Measurements from ENCODE around the gene NDUFS8. TPM values are rescaled to one million over a fixed set of nuclear protein-coding genes. Genes with fewer than 3 reads are reported as not detected.
"Not testable (repeated sequence)": the region's sequence is repeated elsewhere in the genome, so short reads cannot be mapped to it uniquely, and the experiment has no call there.

Gene NDUFS8
- total and polyA plus RNA-seq, 10 of the 15 experiments (the other 5 are each of a cell fraction or from before 2014, with no cell fraction given) = 17.6 to 308 (median 120) TPM

DNA sequence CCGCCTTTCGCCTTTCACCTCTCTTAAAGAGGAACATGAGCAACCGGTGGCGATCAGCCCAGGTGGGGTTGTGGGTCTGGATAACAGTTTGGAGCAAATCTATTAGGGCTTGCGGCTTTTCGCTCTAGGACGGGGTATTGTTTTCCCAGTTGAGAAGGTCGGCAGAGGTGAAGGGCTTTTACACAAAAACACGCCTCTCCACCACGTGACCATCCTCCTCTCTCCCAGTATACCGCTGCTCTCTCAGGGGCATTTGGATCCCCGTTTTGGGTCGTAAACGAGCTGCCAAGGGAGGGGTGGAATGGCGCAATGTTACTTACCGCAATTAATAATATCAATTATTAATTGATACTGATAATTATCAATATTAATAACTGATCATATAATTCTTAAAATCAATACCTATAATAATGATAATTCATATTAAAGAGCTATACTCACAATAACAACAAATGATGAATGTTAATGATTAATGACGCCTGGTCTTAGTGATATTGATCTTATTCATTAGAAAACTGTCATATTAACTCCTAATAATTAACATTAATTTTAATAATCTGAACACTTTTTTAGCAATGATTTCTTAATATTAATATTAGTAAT is 48.1 kb upstream of the NDUFS8 start:
- BruUV-seq (replicated peaks); H3K4me1 ChIP-seq (ENCODE audit: control insufficient read depth, insufficient read depth, low read length); H3K27me3 ChIP-seq (replicated peaks in 1 of 2; ENCODE audit: control insufficient read depth in 2 of 2, insufficient read depth in 2 of 2, low read length in 1 of 2); H3K4me3 ChIP-seq; H3K36me3 ChIP-seq (ENCODE audit: control insufficient read depth in 2 of 2, insufficient read depth in 2 of 2, low read length in 1 of 2); RAD21 ChIA-PET (ENCODE audit: unreplicated experiment); H4K20me1 ChIP-seq (ENCODE audit: control insufficient read depth, insufficient read depth); H2AFZ ChIP-seq (ENCODE audit: control insufficient read depth, low read depth, low read length); DNase-seq (ENCODE audit: low read depth, low spot score); CTCF ChIA-PET; H3K79me2 ChIP-seq (ENCODE audit: control insufficient read depth, insufficient read depth, low read length); intact Hi-C loops (cut with micrococcal nuclease; ENCODE audit: unreplicated experiment); H3K4me2 ChIP-seq (ENCODE audit: control insufficient read depth, insufficient read depth); POLR2A ChIA-PET; H3K9ac ChIP-seq (ENCODE audit: control insufficient read depth, insufficient read depth, low read length); H3K27ac ChIP-seq (ENCODE audit: control insufficient read depth, insufficient read depth); SMC1A ChIA-PET (ENCODE audit: uncharacterized antibody, unreplicated experiment); ATAC-seq; FAIRE-seq; in situ Hi-C loops (cut with MboI); H3K9me3 ChIP-seq (replicated peaks; ENCODE audit: control insufficient read depth, insufficient read depth, low read length): not testable (repeated sequence)
- 66% methylated on average over 17 of the region's 17 CpGs for WGBS (ENCODE audit: insufficient coverage, insufficient replicate concordance, low lambda C conversion rate, missing lambda C conversion rate)

DNA sequence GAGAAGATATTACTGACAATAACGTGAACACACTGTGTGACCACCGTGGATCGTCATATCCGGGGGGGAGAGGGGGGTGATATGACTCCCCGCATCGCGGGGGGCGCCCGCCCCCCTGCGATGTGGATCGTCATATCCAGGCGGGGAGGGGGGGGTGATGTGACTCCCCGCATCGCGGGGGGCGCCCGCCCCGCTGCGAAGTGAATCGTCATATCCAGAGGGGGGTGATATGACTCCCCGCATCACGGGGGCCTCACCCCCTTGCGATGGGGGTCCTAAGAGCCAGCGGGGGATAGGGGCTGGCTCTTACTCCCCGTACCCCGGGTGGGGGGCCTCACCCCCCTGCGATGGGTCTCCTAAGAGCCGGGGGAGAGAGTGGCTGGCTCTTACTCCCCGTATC is 46.5 kb upstream of the NDUFS8 start:
- FAIRE-seq (no peak), ATAC-seq (no peak), DNase-seq (ENCODE audit: low read depth, low spot score) (no peak)
- Histone ChIP-seq H3K27me3 (replicated peaks in 1 of 2; ENCODE audit: control insufficient read depth in 2 of 2, insufficient read depth in 2 of 2, low read length in 1 of 2) (no peaks in the 10 kb centered on the region; a peak in 1 of 4 replicates), H4K20me1 (ENCODE audit: control insufficient read depth, insufficient read depth) (no peaks in the 10 kb centered on the region), H3K4me2 (ENCODE audit: control insufficient read depth, insufficient read depth) (no peak overlapping the region), H3K9ac (ENCODE audit: control insufficient read depth, insufficient read depth, low read length) (no peak overlapping the region), H3K4me1 (ENCODE audit: control insufficient read depth, insufficient read depth, low read length) (no peaks in the 10 kb centered on the region), H3K4me3 (no peak overlapping the region), H2AFZ (ENCODE audit: control insufficient read depth, low read depth, low read length) (no peak overlapping the region), H3K79me2 (ENCODE audit: control insufficient read depth, insufficient read depth, low read length) (no peaks in the 10 kb centered on the region), H3K27ac (ENCODE audit: control insufficient read depth, insufficient read depth) (no peak overlapping the region), H3K36me3 (ENCODE audit: control insufficient read depth in 2 of 2, insufficient read depth in 2 of 2, low read length in 1 of 2) (no peaks in the 10 kb centered on the region), H3K9me3 (replicated peaks; ENCODE audit: control insufficient read depth, insufficient read depth, low read length) (no peaks in the 10 kb centered on the region)
- in situ Hi-C loops (cut with MboI) = no loop called here
- ChIA-PET RAD21 (ENCODE audit: unreplicated experiment) (no interaction called here), CTCF (no interaction called here), POLR2A (no interaction called here), SMC1A (ENCODE audit: uncharacterized antibody, unreplicated experiment) (no interaction called here)
- BruUV-seq (replicated peaks) = no TSS peak
- 70% methylated on average over 17 of the region's 29 CpGs for WGBS (ENCODE audit: insufficient coverage, insufficient replicate concordance, low lambda C conversion rate, missing lambda C conversion rate)
- no peak for TF ChIP-seq NBN (IDR thresholded peaks at IDR 0.05)
- intact Hi-C loops (cut with micrococcal nuclease; ENCODE audit: unreplicated experiment) = no loop called here

DNA sequence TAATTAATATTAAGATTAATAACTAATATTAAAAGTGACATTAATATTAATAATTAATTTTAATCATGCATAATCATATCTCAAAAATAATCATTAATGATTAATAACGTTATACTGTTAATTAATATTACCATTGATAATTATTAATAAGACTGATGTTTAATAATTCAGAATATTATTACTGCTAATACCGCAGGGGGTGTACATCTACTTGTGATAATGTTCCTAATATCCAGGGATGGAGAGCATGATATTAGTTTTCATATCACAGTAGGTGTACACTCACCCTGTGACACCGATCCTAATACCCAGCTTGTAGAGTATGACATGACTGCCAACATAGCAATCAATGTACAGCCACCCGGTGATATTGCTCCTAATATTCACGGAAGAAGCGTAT is 45.2 kb upstream of the NDUFS8 start:
- H3K36me3 ChIP-seq (ENCODE audit: control insufficient read depth in 2 of 2, insufficient read depth in 2 of 2, low read length in 1 of 2); H3K4me1 ChIP-seq (ENCODE audit: control insufficient read depth, insufficient read depth, low read length); in situ Hi-C loops (cut with MboI); RAD21 ChIA-PET (ENCODE audit: unreplicated experiment); H3K27ac ChIP-seq (ENCODE audit: control insufficient read depth, insufficient read depth); H3K4me3 ChIP-seq; intact Hi-C loops (cut with micrococcal nuclease; ENCODE audit: unreplicated experiment); H4K20me1 ChIP-seq (ENCODE audit: control insufficient read depth, insufficient read depth); POLR2A ChIA-PET; FAIRE-seq; H3K4me2 ChIP-seq (ENCODE audit: control insufficient read depth, insufficient read depth); BruUV-seq (replicated peaks); ATAC-seq; H3K79me2 ChIP-seq (ENCODE audit: control insufficient read depth, insufficient read depth, low read length); CTCF ChIA-PET; H2AFZ ChIP-seq (ENCODE audit: control insufficient read depth, low read depth, low read length); DNase-seq (ENCODE audit: low read depth, low spot score); H3K27me3 ChIP-seq (replicated peaks in 1 of 2; ENCODE audit: control insufficient read depth in 2 of 2, insufficient read depth in 2 of 2, low read length in 1 of 2); H3K9ac ChIP-seq (ENCODE audit: control insufficient read depth, insufficient read depth, low read length); H3K9me3 ChIP-seq (replicated peaks; ENCODE audit: control insufficient read depth, insufficient read depth, low read length); SMC1A ChIA-PET (ENCODE audit: uncharacterized antibody, unreplicated experiment): not testable (repeated sequence)
- WGBS (ENCODE audit: insufficient coverage, insufficient replicate concordance, low lambda C conversion rate, missing lambda C conversion rate) = 71% methylated on average over 6 of the region's 6 CpGs

DNA sequence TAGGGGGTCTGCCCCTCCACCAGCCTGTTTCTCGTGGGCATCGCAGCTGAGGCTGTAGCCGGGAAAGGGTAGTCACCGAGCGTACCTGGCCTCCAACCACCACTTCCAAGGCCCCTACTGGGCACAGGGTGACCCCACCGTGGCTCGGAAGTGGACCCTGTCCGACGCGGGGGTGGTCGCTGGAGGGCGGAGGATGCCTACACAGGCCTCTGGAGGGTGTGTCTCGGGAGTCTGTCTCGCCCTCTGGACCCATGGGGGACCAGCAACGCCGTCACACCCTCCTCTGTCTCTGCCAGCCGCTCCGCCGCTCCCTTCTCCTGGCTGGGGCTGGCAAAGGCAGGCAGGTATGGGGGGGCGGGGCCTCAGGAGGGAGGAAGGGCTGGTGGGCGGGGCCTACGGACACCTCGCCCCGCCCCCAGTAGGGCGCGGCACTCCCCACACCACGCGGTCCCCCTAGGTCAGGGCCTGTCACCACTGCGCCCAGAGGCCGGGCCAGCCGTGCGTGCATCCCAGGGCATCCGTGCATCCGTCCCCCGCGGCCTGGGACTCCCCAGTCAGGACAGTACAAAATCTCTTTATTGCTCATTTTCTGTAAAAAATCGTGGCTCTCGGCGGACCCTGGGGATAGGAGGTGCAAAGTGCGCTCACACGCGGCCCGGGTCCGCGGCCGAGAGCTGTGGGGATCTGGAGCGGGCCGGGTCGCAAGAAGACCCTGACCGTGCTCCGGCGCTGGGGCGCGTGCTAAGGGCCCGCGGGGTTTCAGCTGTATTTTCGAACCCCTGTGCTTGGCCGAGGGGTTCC is 39.7 kb upstream of the NDUFS8 start:
- H3K9me3 ChIP-seq (replicated peaks; ENCODE audit: control insufficient read depth, insufficient read depth, low read length); DNase-seq (ENCODE audit: low read depth, low spot score); intact Hi-C loops (cut with micrococcal nuclease; ENCODE audit: unreplicated experiment); H3K27ac ChIP-seq (ENCODE audit: control insufficient read depth, insufficient read depth); H4K20me1 ChIP-seq (ENCODE audit: control insufficient read depth, insufficient read depth); RAD21 ChIA-PET (ENCODE audit: unreplicated experiment); SMC1A ChIA-PET (ENCODE audit: uncharacterized antibody, unreplicated experiment); H3K4me2 ChIP-seq (ENCODE audit: control insufficient read depth, insufficient read depth); in situ Hi-C loops (cut with MboI); H3K9ac ChIP-seq (ENCODE audit: control insufficient read depth, insufficient read depth, low read length); H3K4me3 ChIP-seq; POLR2A ChIA-PET; H2AFZ ChIP-seq (ENCODE audit: control insufficient read depth, low read depth, low read length); FAIRE-seq; H3K27me3 ChIP-seq (replicated peaks in 1 of 2; ENCODE audit: control insufficient read depth in 2 of 2, insufficient read depth in 2 of 2, low read length in 1 of 2); H3K79me2 ChIP-seq (ENCODE audit: control insufficient read depth, insufficient read depth, low read length); H3K4me1 ChIP-seq (ENCODE audit: control insufficient read depth, insufficient read depth, low read length); H3K36me3 ChIP-seq (ENCODE audit: control insufficient read depth in 2 of 2, insufficient read depth in 2 of 2, low read length in 1 of 2); BruUV-seq (replicated peaks): not testable (repeated sequence)
- 87% methylated on average over 39 of the region's 58 CpGs for WGBS (ENCODE audit: insufficient coverage, insufficient replicate concordance, low lambda C conversion rate, missing lambda C conversion rate)
- CTCF ChIA-PET = interaction anchor here (0.6 kb wide), 1 partner anchor 88 kb away, joined by 3 read pairs; no protein-coding TSS in a partner anchor
- 0 out of 3 replicates have a peak, but pooled peaks have one; percentile 15 for ATAC-seq

Data from GM12878 (cell line).